CD1c-positive myeloid dendritic cell (primary cell): Measurements from ENCODE around the gene DDX41.

ENCODE experiments used
- DNase-seq: peaks from one replicate; pipeline ENCODE4 v3.0.0-alpha.2; 2016; ENCODE audit errors: extremely low spot score

The DDX41 gene

DNA sequence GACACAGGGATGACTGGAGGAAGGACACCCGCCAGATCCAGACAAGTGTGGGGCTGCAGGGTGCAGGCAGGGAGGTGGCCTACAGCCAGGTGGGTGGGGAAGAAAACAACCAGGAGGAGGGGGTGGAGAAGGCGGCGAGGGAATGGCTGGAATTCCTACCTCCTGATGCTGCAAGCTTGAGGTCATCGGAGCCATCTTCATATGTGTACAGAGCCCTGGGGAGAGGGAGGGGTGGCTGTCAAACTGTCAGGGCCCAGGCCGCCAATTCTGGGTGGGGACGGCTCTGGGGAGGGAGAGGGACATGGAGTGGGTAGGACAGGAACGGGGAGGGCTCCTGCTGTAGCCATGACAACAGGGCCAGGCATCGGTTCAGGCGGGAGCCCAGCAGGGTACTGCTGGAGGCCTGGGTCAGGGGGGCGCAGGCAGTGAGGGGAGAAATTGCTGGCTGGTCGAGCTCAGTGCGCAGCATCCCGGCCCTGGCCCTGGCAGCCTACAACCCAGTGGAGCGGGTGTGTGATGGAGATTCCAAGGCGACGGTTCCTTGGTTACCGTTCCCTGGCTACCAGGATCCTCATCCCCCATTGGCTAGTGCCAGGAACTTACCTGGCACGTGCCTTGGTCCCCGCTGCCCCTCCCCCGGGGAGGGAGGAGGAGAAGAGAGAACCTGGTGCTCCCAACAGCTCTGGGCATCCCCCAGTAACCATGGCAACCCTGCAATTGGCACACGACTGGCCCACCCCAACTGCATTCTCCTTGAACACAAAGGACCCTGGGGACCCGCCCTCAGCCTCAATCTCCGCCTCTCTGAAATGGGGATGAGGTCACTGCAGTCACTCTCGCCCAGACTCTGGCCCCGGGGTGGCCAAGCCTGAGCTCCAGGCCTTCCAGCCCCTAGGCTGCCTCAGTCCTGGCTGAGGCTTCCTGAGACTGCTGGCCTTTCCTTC is 47.8 kb downstream of the DDX41 start:
- no peak for DNase-seq

DNA sequence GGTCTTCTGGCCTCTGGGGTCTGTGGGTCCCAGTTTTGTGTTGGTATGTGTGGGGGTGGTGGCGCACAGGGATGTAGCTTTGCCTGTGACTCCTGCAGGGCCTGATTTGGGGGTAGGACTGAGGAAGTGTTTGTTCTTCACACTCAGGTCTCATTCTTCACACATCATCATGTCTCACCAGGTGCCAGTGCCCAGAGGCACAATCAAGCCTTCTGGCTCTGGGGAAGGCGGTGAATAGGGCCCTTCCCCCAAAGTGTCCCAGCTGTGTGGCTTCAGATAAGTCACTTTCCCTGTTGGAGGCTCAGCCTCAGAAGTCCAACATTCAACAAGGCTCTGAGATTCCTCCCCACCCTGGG is 48.5 kb downstream of the DDX41 start:
- DNase-seq = no peak

DNA sequence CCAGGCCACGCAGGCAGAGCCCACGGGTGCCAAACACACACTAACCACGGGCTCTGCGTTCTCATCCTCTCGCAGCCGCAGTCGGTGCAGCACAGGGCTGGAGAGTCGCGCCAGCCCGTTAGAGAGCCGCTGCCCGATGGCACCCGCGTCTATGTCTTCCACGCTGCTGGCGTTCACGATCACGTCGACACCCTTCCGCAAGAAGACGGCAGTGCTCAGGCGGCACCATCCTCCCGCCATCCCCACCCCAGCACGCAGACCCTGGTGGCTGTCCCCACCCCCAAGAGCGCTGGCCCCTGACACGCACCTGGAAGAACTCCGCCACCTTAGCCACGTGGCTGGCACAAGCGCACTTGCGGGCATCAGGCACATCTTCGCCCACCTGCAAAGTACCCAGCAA is 49.3 kb downstream of the DDX41 start:
- no peak for DNase-seq

DNA sequence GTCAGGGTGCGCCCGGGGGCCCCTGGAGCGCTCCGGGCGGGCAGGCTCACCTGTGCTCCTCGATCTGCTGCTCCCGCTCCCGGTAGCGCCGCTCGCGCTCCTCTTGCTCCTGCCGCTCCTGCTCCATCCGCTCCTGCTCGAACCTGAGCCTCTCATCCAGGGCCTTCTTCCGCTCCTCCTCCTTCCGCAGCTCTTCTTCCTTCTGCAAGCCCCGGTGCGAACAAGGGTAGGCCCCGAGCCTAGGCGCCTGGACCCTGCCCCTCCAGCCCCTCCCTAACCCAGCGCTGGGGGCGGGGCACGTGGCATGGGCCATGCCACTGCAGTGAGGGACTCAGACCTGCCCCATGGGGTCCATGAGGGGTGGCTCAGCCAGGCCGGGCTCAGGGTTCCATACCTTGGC is 49.9 kb downstream of the DDX41 start:
- no peak for DNase-seq

DNA sequence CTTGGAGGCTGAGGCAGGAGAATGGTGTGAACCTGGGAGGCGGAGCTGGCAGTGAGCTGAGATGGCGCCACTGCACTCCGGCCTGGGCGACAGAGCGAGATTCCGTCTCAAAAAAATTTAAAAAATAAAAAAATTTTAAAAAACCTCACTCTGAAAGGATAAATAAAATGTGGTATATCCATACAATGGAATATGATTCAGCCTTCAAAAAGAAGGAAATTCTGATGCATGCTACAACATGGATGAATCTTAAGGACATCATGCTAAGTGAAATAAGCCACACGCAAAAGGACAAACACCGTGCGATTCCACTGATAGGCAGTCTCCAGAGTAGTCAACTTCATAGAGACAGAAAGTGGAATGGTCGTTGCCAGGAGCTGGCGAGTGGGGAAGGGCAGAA is 51.7 kb downstream of the DDX41 start:
- DNase-seq = no peak

DNA sequence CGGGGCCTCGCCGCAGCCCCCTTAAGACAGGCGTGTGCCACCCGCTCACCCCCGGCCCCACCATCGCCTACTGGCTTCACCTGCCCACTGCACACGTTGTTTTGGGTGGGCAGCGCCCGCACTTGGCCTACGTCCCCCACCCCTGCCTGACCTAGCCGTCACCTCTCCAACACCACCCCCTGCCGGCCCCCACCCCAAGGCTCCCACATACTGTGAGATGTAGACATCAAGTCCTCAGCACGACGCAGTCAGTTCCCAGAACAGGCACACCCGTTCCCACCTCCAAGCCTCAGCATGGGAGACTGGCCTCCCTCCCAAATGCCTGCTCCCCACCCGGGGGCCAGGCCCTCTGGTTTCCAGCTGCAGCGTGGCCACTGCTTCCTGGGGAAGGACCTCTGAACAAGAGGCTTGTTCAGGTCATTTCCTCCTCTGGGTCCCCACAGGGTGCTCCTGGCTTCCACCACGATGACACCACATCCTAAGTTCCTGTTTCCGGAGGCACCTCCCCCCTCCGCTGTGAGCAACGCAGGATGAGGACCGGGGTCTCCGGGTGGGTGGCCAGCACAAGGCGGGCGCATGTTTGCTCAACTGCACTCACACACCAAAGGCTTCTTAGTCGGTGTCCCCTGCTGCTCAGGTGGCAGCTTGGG is 54.6 kb downstream of the DDX41 start:
- DNase-seq = peak; percentile 79
